Liver (tissue), 9 donors: ENCODE measurements around the gene PRR15L. TPM values are rescaled to one million over a fixed set of nuclear protein-coding genes. Genes with fewer than 3 reads are reported as not detected.

Experiments
- DNase-seq: peaks from one replicate; pipeline ENCODE4 v3.0.0-alpha.2; 2017; ENCODE audit warnings: low spot score
- H3K27ac ChIP-seq, 2 donors: one replicate each; pipeline ENCODE4 v1.7.0; 2013; ENCODE audit warnings: inconsistent platforms in 2 of 2, low read length in 2 of 2, control low read depth in 1 of 2, low read depth in 1 of 2, mild to moderate bottlenecking in 1 of 2
- H3K27me3 ChIP-seq, 4 donors: one replicate each; pipeline versions ENCODE4 v1.6.1 to v1.7.0; 2013; ENCODE audit warnings: low read length in 3 of 4, inconsistent platforms in 1 of 4, mild to moderate bottlenecking in 1 of 4, moderate library complexity in 1 of 4; ENCODE audit not compliant: control insufficient read depth in 4 of 4, insufficient read depth in 4 of 4
- H3K36me3 ChIP-seq, 4 donors: one replicate each; pipeline versions ENCODE4 v1.6.1 to v1.7.0; 2013; ENCODE audit warnings: low read length in 3 of 4, mild to moderate bottlenecking in 3 of 4, low read depth in 1 of 4, moderate library complexity in 1 of 4; ENCODE audit not compliant: control insufficient read depth in 4 of 4, insufficient read depth in 3 of 4
- H3K4me1 ChIP-seq, 4 donors: one replicate each; pipeline versions ENCODE4 v1.6.1 to v1.7.0; 2013; ENCODE audit warnings: low read length in 3 of 4, mild to moderate bottlenecking in 3 of 4, moderate library complexity in 1 of 4; ENCODE audit not compliant: control insufficient read depth in 4 of 4, insufficient read depth in 4 of 4
- H3K4me3 ChIP-seq, 3 donors: one replicate each; pipeline versions ENCODE4 v1.6.1 to v1.7.0; 2013; ENCODE audit warnings: low read length in 3 of 3, control low read depth in 1 of 3, low read depth in 1 of 3, mild to moderate bottlenecking in 1 of 3
- H3K9ac ChIP-seq, 2 donors: one replicate each; pipeline ENCODE4 v1.7.0; 2013; ENCODE audit warnings: low read length in 2 of 2, mild to moderate bottlenecking in 2 of 2, moderate library complexity in 2 of 2, control low read depth in 1 of 2, low read depth in 1 of 2
- H3K9me3 ChIP-seq, 4 donors: one replicate each; pipeline versions ENCODE4 v1.6.1 to v1.7.0; 2013; ENCODE audit warnings: low read length in 3 of 4; ENCODE audit not compliant: control insufficient read depth in 4 of 4
- ATF3 ChIP-seq: IDR thresholded peaks from 2 replicates; pipeline ENCODE4 v1.6.1; 2016; ENCODE audit warnings: antibody characterized with exemption
- EGR1 ChIP-seq, 2 donors: IDR thresholded peaks; 2 replicates each; pipeline ENCODE4 v1.6.1; 2016 to 2018; ENCODE audit warnings: antibody characterized with exemption in 2 of 2, low read depth in 2 of 2
- FOXA1 ChIP-seq: IDR thresholded peaks from 2 replicates; pipeline ENCODE4 v1.6.1; 2016; ENCODE audit warnings: antibody characterized with exemption
- FOXA2 ChIP-seq: IDR thresholded peaks from 2 replicates; pipeline ENCODE4 v1.6.1; 2016; ENCODE audit warnings: antibody characterized with exemption
- GABPA ChIP-seq, 2 donors: IDR thresholded peaks in 1 of 2; conservative IDR thresholded peaks in 1 of 2; 2 replicates each; pipeline ENCODE4 v1.6.1; 2016; ENCODE audit warnings: antibody characterized with exemption in 2 of 2, mild to moderate bottlenecking in 1 of 2, moderate library complexity in 1 of 2
- HNF4A ChIP-seq, 2 donors: conservative IDR thresholded peaks; 2 replicates each; pipeline ENCODE4 v1.6.1; 2016; ENCODE audit warnings: antibody characterized with exemption in 2 of 2, mild to moderate bottlenecking in 2 of 2
- HNF4G ChIP-seq: IDR thresholded peaks from 2 replicates; pipeline ENCODE4 v1.6.1; 2016; ENCODE audit warnings: antibody characterized with exemption
- JUND ChIP-seq, 2 donors: IDR thresholded peaks; 2 replicates each; pipeline ENCODE4 v1.6.1; 2016; ENCODE audit warnings: antibody characterized with exemption in 2 of 2
- NR2F2 ChIP-seq: IDR thresholded peaks from 2 replicates; pipeline ENCODE4 v1.6.1; 2016; ENCODE audit warnings: antibody characterized with exemption
- RAD21 ChIP-seq, 2 donors: IDR thresholded peaks; 2 replicates each; pipeline ENCODE4 v1.6.1; 2016; ENCODE audit warnings: antibody characterized with exemption in 2 of 2, mild to moderate bottlenecking in 2 of 2
- RXRA ChIP-seq, 2 donors: IDR thresholded peaks; 2 replicates each; pipeline ENCODE4 v1.6.1; 2017 to 2018; ENCODE audit warnings: antibody characterized with exemption in 2 of 2, mild to moderate bottlenecking in 1 of 2
- SP1 ChIP-seq: IDR thresholded peaks from 2 replicates; pipeline ENCODE4 v1.6.1; 2018; ENCODE audit warnings: antibody characterized with exemption, mild to moderate bottlenecking
- TAF1 ChIP-seq: conservative IDR thresholded peaks from 2 replicates; pipeline ENCODE4 v1.6.1; 2016; ENCODE audit warnings: antibody characterized with exemption, mild to moderate bottlenecking
- YY1 ChIP-seq: IDR thresholded peaks from 2 replicates; pipeline ENCODE4 v1.6.1; 2016; ENCODE audit warnings: antibody characterized with exemption, mild to moderate bottlenecking
- ZBTB33 ChIP-seq: IDR thresholded peaks from 2 replicates; pipeline ENCODE4 v1.6.1; 2016; ENCODE audit warnings: antibody characterized with exemption
- WGBS: extraction: QIAGEN DNeasy Blood & Tissue Kit; methylation state at CpG from one replicate; pipeline ENCODE4 v1.1.7; 2013; 5-methylcytosine and 5-hydroxymethylcytosine counted together
- polyA plus RNA-seq, 2 donors: library from polyadenylated mRNA; stranded (reverse) in 1 of 2; unstranded in 1 of 2; fragments of 200-250 nt in 1 of 2; fragments of >200 nt in 1 of 2; fragmentation: Nextera tagmentation in 1 of 2; extraction: Ambion mirVana in 1 of 2; gene quantifications; one replicate each; pipeline versions ENCODE4 v1.2.1 to v1.2.3, GENCODE V29; 2013 to 2015
- total RNA-seq, 2 donors: library from RNA; depleted of rRNA; stranded (reverse); fragments of >200 nt; gene quantifications; one replicate each; pipeline ENCODE4 v1.2.3, GENCODE V29; 2014
- TF ChIP-seq, protein P1 (sequence below): IDR thresholded peaks from 2 replicates; pipeline ENCODE4 v1.6.1; 2016; ENCODE audit warnings: antibody characterized with exemption
- TF ChIP-seq, protein P2 (sequence below): fragments of 150-350 bp; IDR thresholded peaks from 2 replicates; pipeline ENCODE4 v1.5.1; 2017; ENCODE audit warnings: improper control_type of control experiment, low read depth, low read length; ENCODE audit not compliant: missing input control
- TF ChIP-seq, protein P3 (sequence below): IDR thresholded peaks from 2 replicates; pipeline ENCODE4 v1.6.1; 2016; ENCODE audit warnings: antibody characterized with exemption, mild to moderate bottlenecking
- donor health status: healthy.
- donor health status: healthy.
- donor health status: healthy.
- donor health status: healthy.
- donor health status: healthy.

PRR15L gene
- total and polyA plus RNA-seq, 4 donors, result 0.83 to 11.0 (median 1.9) TPM

- DNase-seq, result peak; percentile 99
- under 1% methylated on average over 62 of the region's 62 CpGs for WGBS
- peak within 1 kb of the TSS; percentile 70 to 97 (median 89) for H3K4me3 ChIP-seq
- no peaks in the 10 kb centered on the region for H3K27me3 ChIP-seq
- no peaks in the 10 kb centered on the region for H3K9me3 ChIP-seq
- peaks cover 1 to 27% (median 19%) of the 10 kb centered on the region in 4 donors for H3K4me1 ChIP-seq
- TF ChIP-seq, protein P1, sequence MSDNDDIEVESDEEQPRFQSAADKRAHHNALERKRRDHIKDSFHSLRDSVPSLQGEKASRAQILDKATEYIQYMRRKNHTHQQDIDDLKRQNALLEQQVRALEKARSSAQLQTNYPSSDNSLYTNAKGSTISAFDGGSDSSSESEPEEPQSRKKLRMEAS, result peak; percentile 20
- TF ChIP-seq HNF4A (conservative IDR thresholded peaks at IDR 0.05), result peak in 1 of 2 donors; percentile 45
- no peak for TF ChIP-seq NR2F2
- no peak for TF ChIP-seq ATF3
- TF ChIP-seq TAF1, result peak; percentile 35
- no peak for TF ChIP-seq ZBTB33
- TF ChIP-seq JUND (IDR thresholded peaks at IDR 0.05), result no peak
- peak in 1 of 2 donors; percentile 81 for TF ChIP-seq GABPA (IDR thresholded peaks at IDR 0.05 in 1 of 2, conservative IDR thresholded peaks at IDR 0.05 in 1 of 2)
- peak; percentile 14 to 61 for TF ChIP-seq RXRA (IDR thresholded peaks at IDR 0.05)
- peak; percentile 94 for TF ChIP-seq YY1
- peak; percentile 96 for TF ChIP-seq SP1
- TF ChIP-seq, protein P2, sequence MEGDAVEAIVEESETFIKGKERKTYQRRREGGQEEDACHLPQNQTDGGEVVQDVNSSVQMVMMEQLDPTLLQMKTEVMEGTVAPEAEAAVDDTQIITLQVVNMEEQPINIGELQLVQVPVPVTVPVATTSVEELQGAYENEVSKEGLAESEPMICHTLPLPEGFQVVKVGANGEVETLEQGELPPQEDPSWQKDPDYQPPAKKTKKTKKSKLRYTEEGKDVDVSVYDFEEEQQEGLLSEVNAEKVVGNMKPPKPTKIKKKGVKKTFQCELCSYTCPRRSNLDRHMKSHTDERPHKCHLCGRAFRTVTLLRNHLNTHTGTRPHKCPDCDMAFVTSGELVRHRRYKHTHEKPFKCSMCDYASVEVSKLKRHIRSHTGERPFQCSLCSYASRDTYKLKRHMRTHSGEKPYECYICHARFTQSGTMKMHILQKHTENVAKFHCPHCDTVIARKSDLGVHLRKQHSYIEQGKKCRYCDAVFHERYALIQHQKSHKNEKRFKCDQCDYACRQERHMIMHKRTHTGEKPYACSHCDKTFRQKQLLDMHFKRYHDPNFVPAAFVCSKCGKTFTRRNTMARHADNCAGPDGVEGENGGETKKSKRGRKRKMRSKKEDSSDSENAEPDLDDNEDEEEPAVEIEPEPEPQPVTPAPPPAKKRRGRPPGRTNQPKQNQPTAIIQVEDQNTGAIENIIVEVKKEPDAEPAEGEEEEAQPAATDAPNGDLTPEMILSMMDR, result peak; percentile 99
- TF ChIP-seq FOXA1, result peak; percentile 42
- TF ChIP-seq FOXA2, result peak; percentile 33
- TF ChIP-seq, protein P3, sequence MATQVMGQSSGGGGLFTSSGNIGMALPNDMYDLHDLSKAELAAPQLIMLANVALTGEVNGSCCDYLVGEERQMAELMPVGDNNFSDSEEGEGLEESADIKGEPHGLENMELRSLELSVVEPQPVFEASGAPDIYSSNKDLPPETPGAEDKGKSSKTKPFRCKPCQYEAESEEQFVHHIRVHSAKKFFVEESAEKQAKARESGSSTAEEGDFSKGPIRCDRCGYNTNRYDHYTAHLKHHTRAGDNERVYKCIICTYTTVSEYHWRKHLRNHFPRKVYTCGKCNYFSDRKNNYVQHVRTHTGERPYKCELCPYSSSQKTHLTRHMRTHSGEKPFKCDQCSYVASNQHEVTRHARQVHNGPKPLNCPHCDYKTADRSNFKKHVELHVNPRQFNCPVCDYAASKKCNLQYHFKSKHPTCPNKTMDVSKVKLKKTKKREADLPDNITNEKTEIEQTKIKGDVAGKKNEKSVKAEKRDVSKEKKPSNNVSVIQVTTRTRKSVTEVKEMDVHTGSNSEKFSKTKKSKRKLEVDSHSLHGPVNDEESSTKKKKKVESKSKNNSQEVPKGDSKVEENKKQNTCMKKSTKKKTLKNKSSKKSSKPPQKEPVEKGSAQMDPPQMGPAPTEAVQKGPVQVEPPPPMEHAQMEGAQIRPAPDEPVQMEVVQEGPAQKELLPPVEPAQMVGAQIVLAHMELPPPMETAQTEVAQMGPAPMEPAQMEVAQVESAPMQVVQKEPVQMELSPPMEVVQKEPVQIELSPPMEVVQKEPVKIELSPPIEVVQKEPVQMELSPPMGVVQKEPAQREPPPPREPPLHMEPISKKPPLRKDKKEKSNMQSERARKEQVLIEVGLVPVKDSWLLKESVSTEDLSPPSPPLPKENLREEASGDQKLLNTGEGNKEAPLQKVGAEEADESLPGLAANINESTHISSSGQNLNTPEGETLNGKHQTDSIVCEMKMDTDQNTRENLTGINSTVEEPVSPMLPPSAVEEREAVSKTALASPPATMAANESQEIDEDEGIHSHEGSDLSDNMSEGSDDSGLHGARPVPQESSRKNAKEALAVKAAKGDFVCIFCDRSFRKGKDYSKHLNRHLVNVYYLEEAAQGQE, result peak; percentile 61
- no peak for TF ChIP-seq EGR1 (IDR thresholded peaks at IDR 0.05; ENCODE audit: low read depth in 2 of 2)
- peak; percentile 89 to 90 for TF ChIP-seq RAD21 (IDR thresholded peaks at IDR 0.05)
- no peak for TF ChIP-seq HNF4G
- peak within 1 kb of the TSS; percentile 58 to 63 for H3K27ac ChIP-seq
- H3K9ac ChIP-seq, result peak within 1 kb of the TSS; percentile 29 to 66
- peaks cover 1 to 25% (median 18%) of the 10 kb centered on the region in 4 donors for H3K36me3 ChIP-seq
Measured at GRCh38 chr17:47970725-47971499, 13.2 kb upstream of the PRR15L start, which contains the start of gene CDK5RAP3. TSS of gene CDK5RAP3 (plus strand) at chr17:47971113. CDS start at chr17:47971147, 34 bp downstream.
